Mesothelial cell of epicardium (in vitro differentiated cells): ENCODE measurements around the gene NPPB. TPM values are rescaled to one million over a fixed set of nuclear protein-coding genes. Genes with fewer than 3 reads are reported as not detected.
"Not testable (repeated sequence)": the region's sequence is repeated elsewhere in the genome, so short reads cannot be mapped to it uniquely, and the experiment has no call there.

Experiments
- DNase-seq, 2 experiments: peaks; one replicate each; pipeline ENCODE4 v3.0.0; 2021; ENCODE audit warnings: low spot score in 2 of 2; ENCODE audit not compliant: unreplicated experiment in 2 of 2
- H3K27ac Mint-ChIP-seq: 2 replicates; pipeline ENCODE4 v1.8.0; 2021; ENCODE audit warnings: mixed read lengths
- H3K27me3 Mint-ChIP-seq: 2 replicates; pipeline ENCODE4 v1.8.0; 2021; ENCODE audit warnings: low read depth, mixed read lengths
- H3K36me3 Mint-ChIP-seq: 2 replicates; pipeline ENCODE4 v1.8.0; 2021; ENCODE audit warnings: mixed read lengths
- H3K4me1 Mint-ChIP-seq: 2 replicates; pipeline ENCODE4 v1.8.0; 2021; ENCODE audit warnings: mixed read lengths
- H3K4me3 Mint-ChIP-seq: 2 replicates; pipeline ENCODE4 v1.8.0; 2021; ENCODE audit warnings: mild to moderate bottlenecking, moderate library complexity, mixed read lengths
- H3K9me3 Mint-ChIP-seq: 2 replicates; pipeline ENCODE4 v1.8.0; 2021; ENCODE audit warnings: mixed read lengths
- total RNA-seq: library from RNA; stranded (reverse); gene quantifications from 3 replicates; pipeline ENCODE4 v1.2.1, GENCODE V29; 2021
- TF ChIP-seq, protein P1 (sequence below): fragments of 200-600 bp; sonication (generic); IDR thresholded peaks from one replicate; pipeline ENCODE4 v1.5.0; 2021; ENCODE audit warnings: antibody characterized with exemption; ENCODE audit not compliant: unreplicated experiment

Gene NPPB
- total RNA-seq, 1 donor from 2014 or later = 1.3 TPM

DNA sequence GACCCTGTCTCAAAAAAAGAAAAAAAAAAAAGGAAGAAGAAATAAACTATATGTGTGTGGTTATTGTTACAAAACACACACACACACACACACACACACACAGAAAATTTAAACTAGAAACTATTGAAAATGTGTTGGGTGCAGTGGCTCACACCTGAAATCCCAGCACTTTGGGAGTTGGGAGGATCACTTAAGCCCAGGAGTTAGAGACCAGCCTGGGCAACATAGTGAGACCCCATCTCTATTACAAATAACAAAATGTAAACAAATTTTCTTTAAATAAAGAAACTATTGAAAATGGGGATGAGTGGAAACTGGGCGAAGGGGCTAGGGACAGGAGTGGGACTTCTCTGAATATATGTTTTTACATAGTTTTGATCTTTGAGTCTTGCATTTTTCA is 44.5 kb upstream of the NPPB start:
- peaks cover 25% of the 10 kb centered on the region for H3K27me3 Mint-ChIP-seq
- TF ChIP-seq, protein P1, sequence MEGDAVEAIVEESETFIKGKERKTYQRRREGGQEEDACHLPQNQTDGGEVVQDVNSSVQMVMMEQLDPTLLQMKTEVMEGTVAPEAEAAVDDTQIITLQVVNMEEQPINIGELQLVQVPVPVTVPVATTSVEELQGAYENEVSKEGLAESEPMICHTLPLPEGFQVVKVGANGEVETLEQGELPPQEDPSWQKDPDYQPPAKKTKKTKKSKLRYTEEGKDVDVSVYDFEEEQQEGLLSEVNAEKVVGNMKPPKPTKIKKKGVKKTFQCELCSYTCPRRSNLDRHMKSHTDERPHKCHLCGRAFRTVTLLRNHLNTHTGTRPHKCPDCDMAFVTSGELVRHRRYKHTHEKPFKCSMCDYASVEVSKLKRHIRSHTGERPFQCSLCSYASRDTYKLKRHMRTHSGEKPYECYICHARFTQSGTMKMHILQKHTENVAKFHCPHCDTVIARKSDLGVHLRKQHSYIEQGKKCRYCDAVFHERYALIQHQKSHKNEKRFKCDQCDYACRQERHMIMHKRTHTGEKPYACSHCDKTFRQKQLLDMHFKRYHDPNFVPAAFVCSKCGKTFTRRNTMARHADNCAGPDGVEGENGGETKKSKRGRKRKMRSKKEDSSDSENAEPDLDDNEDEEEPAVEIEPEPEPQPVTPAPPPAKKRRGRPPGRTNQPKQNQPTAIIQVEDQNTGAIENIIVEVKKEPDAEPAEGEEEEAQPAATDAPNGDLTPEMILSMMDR = no peak
- no peak overlapping the region for H3K27ac Mint-ChIP-seq
- peaks cover 4% of the 10 kb centered on the region for H3K4me1 Mint-ChIP-seq
- no peaks in the 10 kb centered on the region for H3K36me3 Mint-ChIP-seq
- H3K4me3 Mint-ChIP-seq = no peak overlapping the region
- H3K9me3 Mint-ChIP-seq = no peaks in the 10 kb centered on the region
- DNase-seq = no peak

DNA sequence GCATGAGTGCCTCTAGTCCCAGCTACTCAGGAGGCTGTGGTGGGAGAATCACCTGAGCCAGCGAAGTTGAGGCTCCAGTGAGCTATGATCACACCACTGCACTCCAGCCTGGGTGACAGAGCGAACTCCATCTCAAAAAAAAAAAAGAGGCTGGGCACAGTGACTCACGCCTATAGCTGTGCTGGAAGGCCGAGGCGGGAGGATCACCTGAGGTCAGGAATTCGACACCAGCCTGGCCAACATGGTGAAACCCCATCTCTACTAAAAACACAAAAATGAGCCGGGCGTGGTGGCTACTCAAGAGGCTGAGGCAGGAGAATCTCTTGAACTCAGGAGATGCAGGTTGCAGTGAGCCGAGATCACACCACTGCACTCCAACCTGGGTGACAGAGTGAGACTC is 42.7 kb upstream of the NPPB start:
- peaks cover 40% of the 10 kb centered on the region for H3K27me3 Mint-ChIP-seq
- H3K9me3 Mint-ChIP-seq, H3K4me3 Mint-ChIP-seq, H3K4me1 Mint-ChIP-seq, DNase-seq, H3K27ac Mint-ChIP-seq, H3K36me3 Mint-ChIP-seq: not testable (repeated sequence)

DNA sequence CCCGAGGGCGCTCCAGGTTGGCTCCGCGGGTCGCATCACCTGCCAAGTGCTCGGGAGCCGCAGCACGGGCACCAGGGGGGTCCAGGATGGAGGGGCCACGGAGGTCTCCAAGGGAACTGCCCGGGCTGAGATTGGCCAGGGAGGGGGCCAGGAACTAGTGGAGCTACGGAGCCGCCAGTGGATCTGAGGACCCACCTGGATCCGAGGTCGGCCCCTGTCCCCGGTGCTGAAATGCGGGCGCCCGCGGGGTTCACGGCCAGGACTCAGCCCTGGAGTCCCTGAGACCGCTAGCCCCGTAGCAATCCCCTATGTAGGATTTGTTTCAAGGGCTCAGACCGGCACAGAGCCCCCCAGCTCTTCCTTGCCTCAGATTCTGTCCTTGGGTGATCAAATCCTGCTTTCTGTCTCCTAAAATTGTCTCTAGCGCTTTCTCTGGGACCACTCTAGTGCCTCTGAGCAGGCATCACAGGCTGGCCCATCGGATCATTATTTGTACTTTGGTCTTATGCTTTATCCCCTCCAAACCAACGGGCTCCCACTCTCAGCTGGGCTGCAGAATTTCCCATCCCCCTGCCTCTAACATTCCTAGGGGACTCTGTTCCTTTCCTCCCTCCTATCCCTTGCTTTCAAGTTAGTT is 40.2 kb upstream of the NPPB start:
- Mint-ChIP-seq H3K36me3 (no peaks in the 10 kb centered on the region), H3K27ac (no peak overlapping the region)

DNA sequence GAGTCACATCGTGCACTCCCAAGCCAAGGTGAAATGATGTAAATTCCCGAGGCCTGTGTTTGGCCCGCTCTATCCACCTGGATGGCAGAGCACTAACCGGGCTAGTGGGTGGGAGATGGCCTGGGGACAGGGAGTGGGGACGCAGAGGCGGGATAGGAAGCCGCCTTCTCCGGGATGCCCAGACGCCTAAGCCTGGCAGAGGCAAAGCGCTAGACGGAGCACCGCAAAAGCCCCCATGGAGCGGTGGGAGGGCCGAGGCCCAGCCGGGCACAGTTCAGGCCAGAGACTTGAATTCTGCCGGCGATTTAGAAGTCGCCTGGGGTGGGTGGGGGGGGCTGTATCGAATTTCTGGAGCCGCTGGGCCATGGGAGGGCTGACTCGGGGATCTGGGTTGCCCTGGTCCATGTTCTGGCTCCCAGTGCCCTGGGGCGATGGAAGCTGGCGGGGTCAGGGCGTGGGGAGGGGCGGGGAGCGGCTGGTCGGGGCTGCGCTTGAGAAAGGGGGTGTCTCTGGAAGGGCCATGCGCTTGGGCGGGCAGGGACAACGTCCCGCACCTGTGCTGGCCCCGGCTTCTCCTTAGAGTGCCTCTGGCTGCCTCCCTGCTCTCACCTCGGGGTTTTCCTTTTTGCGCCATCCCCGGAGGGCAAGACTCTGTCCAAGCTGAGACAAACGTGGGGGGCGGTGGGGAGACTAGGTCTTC is 39.5 kb upstream of the NPPB start:
- no peak for DNase-seq
- no peaks in the 10 kb centered on the region for H3K4me1 Mint-ChIP-seq
- no peak overlapping the region for H3K27ac Mint-ChIP-seq
- no peaks in the 10 kb centered on the region for H3K9me3 Mint-ChIP-seq
- H3K4me3 Mint-ChIP-seq = no peak overlapping the region
- H3K27me3 Mint-ChIP-seq = peaks cover 46% of the 10 kb centered on the region
- TF ChIP-seq, protein P1 = no peak
- H3K36me3 Mint-ChIP-seq = no peaks in the 10 kb centered on the region

More for the DNA sequence above, 40.2 kb upstream of the NPPB start:
- Mint-ChIP-seq H3K27me3 (peaks cover 45% of the 10 kb centered on the region), H3K9me3 (no peaks in the 10 kb centered on the region), H3K4me1 (no peaks in the 10 kb centered on the region), H3K4me3 (no peak overlapping the region)
- DNase-seq = peak in 1 of 2 experiments; percentile 64
- TF ChIP-seq, protein P1 = no peak

DNA sequence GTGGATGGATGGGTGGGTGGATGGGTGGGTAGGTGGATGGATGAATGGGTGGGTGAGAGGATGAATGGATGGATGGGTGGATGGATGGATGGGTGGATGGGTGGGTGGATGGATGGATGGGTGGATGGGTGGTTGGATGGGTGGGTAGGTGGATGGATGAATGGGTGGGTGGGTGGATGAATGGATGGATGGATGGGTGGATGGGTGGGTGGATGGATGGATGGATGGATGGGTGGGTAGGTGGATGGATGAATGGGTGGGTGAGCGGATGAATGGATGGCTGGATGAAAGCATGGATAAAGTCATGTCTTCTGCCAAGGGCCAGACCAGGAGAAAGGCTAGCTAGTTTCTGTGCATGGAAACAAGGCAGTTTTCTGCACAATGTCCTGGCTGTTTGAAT is 35.8 kb upstream of the NPPB start:
- H3K4me3 Mint-ChIP-seq, H3K36me3 Mint-ChIP-seq, DNase-seq, H3K4me1 Mint-ChIP-seq, H3K9me3 Mint-ChIP-seq, H3K27ac Mint-ChIP-seq: not testable (repeated sequence)
- peaks cover 32% of the 10 kb centered on the region for H3K27me3 Mint-ChIP-seq

DNA sequence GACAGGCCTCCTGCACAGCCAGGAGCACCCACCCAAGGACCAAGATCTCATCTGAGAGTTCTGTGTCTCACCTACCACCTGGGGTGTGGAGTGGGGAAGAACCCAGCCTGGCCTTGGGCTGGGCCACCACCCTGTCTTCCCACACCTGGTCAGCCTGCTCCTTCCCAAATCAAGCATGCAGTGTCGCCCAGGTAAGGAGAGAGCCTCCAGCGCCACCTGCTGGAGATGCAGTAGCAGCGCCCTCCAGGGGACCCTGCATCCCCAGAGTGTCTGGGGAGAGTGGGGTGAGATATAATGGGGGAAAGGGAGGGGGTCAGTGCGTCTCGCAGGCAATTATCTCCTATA is 35.1 kb upstream of the NPPB start:
- peak; percentile 65 to 82 for DNase-seq
- TF ChIP-seq, protein P1 = peak; percentile 70
- Mint-ChIP-seq H3K9me3 (no peaks in the 10 kb centered on the region), H3K36me3 (no peaks in the 10 kb centered on the region), H3K27ac (no peak overlapping the region), H3K27me3 (peaks cover 26% of the 10 kb centered on the region), H3K4me1 (peaks cover 2% of the 10 kb centered on the region), H3K4me3 (no peak overlapping the region)
